Activated naive CD4-positive, alpha-beta T cell treated with anti-CD3 and anti-CD28 coated beads, Interleukin-2, amount 50 U/mL, for 24 hours (primary cell): ENCODE measurements around the gene LHX2.

Experiments
- H3K27ac Mint-ChIP-seq: one replicate; pipeline ENCODE4 v1.8.0; 2021; ENCODE audit warnings: mild to moderate bottlenecking, mixed read lengths
- H3K27me3 Mint-ChIP-seq: one replicate; pipeline ENCODE4 v1.8.0; 2021; ENCODE audit warnings: mixed read lengths
- H3K36me3 Mint-ChIP-seq: one replicate; pipeline ENCODE4 v1.8.0; 2021; ENCODE audit warnings: mixed read lengths
- H3K4me1 Mint-ChIP-seq: one replicate; pipeline ENCODE4 v1.8.0; 2021; ENCODE audit warnings: mixed read lengths
- H3K4me3 Mint-ChIP-seq: one replicate; pipeline ENCODE4 v1.8.0; 2021; ENCODE audit warnings: mild to moderate bottlenecking, mixed read lengths
- H3K9me3 Mint-ChIP-seq: one replicate; pipeline ENCODE4 v1.8.0; 2021; ENCODE audit warnings: mixed read lengths

LHX2 gene

DNA sequence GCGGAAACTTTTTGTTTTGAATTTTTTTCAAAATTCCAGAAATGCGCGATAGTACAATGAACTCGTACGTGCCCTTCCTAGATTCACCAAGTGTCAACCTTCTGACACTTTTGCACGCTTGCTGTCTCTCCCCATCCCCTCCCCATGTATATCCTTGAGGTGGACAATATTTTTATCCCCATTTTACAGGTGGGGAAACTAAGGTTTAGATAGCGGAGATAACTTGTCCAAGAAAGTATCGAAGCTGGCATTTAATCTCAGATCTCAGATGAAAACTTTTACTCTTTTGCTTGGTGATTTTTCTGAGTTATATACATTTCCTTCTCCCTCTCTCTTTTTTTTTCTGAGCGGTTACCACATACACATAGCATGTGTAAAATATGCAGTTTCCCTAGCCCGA is 34.6 kb downstream of the LHX2 start:
- peaks cover 6% of the 10 kb centered on the region for H3K4me1 Mint-ChIP-seq
- no peaks in the 10 kb centered on the region for H3K9me3 Mint-ChIP-seq
- H3K4me3 Mint-ChIP-seq: no peak overlapping the region
- H3K36me3 Mint-ChIP-seq: no peaks in the 10 kb centered on the region
- peaks cover 47% of the 10 kb centered on the region for H3K27me3 Mint-ChIP-seq
- H3K27ac Mint-ChIP-seq: no peak overlapping the region

DNA sequence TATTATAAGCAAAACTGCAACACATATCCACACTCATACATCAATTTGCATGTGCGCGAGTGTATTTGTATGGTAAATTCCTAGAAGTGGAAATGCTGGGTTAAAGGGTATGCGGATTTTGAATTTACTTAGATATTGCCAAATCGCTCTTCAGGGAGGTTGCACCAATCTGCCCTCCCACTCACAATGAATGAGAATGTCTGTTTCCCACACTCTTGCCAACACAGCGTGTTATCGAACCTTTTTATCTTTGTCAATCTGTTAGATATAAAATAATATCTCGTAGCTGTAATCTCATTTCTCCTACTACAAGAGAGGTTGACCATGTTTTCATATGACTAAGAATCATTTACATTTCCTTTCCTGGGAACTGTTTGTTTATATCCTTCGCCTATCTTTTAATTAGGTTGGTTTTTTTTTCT is 35.7 kb downstream of the LHX2 start:
- Mint-ChIP-seq H3K36me3 (no peaks in the 10 kb centered on the region), H3K9me3 (no peaks in the 10 kb centered on the region), H3K4me1 (no peaks in the 10 kb centered on the region), H3K27me3 (peaks cover 43% of the 10 kb centered on the region), H3K4me3 (no peak overlapping the region), H3K27ac (no peak overlapping the region)

DNA sequence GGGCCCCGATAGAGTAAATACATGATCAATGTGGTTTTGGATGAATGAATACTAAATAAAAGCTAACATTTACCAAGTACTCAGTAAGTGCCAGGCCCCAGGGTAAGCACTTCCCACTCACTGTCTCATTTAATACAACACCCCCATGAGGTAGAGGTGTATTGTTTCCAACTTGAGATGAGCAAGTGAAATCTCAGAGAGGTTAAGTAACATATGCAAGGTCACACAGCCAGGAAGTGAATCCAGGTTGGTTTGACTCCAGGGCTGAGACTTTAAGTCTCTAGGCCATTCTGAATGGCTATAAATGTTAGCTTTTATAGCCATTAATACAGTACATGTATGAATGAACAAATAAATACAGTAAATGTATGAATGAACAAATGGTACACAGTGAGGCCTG is 39.4 kb downstream of the LHX2 start:
- no peaks in the 10 kb centered on the region for H3K4me1 Mint-ChIP-seq
- peaks cover 35% of the 10 kb centered on the region for H3K27me3 Mint-ChIP-seq
- H3K4me3 Mint-ChIP-seq: no peak overlapping the region

DNA sequence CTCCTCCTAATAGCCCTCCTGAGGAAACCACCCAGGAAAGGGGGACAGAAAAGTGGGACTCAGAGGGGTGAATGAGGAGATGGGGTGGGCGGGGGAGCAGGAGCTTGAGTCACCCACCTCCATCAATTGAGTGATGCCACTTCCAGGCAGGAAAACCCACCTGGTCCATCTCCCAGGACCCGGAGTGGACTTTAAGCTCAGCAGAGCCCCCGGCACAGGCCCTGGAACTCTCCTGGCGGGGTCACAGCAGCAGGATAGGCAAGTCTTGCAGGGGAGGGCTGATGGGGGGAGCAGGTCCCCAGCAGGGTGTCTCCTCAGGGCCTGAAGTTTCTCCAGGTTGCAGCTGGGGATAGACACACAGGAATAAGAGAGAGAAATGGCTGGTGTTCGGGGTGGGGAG is 40.8 kb downstream of the LHX2 start:
- Mint-ChIP-seq H3K27ac (no peak overlapping the region), H3K9me3 (peaks cover 5% of the 10 kb centered on the region), H3K4me3 (no peak overlapping the region), H3K27me3 (peaks cover 30% of the 10 kb centered on the region), H3K36me3 (no peaks in the 10 kb centered on the region), H3K4me1 (no peaks in the 10 kb centered on the region)

More for the DNA sequence above, 39.4 kb downstream of the LHX2 start:
- H3K36me3 Mint-ChIP-seq: no peaks in the 10 kb centered on the region
- H3K27ac Mint-ChIP-seq: no peak overlapping the region
- H3K9me3 Mint-ChIP-seq: peaks cover 5% of the 10 kb centered on the region

DNA sequence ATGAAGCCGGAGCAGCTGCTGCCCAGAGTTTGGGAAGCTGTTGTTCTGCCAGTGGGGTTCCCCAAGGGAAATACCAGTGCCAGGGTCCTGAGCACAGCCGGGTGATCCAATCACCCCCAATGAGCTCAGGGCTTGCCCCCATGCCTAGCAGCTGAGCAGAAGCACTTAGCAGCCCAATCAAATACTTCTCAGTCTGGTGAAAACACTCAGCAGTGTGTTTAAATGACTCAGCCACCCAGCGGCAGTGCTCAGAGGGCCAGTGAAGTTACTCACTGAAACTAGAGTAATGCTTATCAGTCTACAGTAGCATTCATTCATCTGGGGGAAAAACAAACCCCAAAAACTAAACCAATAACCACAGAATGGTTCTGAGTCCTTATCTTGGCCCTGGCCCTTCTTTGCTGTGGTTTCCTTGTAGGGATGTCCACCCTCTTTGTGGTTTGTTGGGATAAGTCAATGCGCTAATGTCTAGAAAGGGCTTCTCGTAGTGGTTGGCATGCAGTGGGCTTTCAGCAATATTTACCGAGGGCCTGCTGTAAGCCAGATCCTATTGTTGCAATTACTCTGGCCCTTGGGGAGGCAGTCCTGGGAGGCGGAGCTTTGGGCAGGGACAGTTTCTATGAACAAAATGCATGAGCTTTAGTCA is 43.1 kb downstream of the LHX2 start:
- no peaks in the 10 kb centered on the region for H3K36me3 Mint-ChIP-seq
- H3K4me1 Mint-ChIP-seq: no peaks in the 10 kb centered on the region
- no peak overlapping the region for H3K27ac Mint-ChIP-seq
- H3K27me3 Mint-ChIP-seq: peaks cover 28% of the 10 kb centered on the region
- H3K9me3 Mint-ChIP-seq: peaks cover 5% of the 10 kb centered on the region
- no peak overlapping the region for H3K4me3 Mint-ChIP-seq

DNA sequence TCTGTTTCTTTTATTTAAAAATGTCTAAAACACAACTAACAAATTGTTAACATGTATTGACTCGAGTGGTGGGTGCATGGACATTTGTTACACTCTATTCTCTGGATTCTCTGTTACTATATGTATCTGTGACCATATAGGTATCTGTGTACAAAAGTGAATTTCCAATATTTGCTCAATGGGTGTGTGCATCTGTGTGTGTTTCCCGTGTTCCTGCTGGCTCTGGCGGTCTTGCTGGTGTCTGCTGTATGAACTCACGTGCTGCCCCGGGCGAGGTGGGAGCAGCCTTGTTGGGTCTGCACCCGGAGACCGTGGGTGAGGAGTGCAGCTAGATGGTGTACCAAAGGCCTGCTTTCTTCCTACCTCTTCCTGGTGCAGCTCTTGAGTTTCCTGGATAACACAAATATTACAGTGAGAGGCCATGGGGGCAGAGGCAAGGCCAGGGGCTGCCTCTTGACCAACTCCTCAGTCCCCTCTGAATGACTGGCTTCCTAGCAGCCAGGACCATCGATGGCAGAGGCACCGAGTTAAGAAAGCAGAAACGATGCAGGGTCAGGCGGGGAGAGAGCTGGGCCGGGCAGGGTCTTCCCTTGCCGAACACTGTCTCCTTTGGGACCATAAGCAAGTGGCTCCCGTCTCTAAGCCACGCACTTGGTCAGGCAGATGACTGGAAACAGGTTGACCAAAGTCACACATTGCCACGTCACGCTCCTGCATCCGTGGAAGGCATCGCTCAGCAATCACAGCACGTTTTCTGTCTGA is 49.5 kb downstream of the LHX2 start:
- Mint-ChIP-seq H3K4me1 (no peaks in the 10 kb centered on the region), H3K27me3 (peaks cover 9% of the 10 kb centered on the region), H3K4me3 (no peak overlapping the region), H3K27ac (no peak overlapping the region), H3K36me3 (no peaks in the 10 kb centered on the region), H3K9me3 (no peaks in the 10 kb centered on the region)

DNA sequence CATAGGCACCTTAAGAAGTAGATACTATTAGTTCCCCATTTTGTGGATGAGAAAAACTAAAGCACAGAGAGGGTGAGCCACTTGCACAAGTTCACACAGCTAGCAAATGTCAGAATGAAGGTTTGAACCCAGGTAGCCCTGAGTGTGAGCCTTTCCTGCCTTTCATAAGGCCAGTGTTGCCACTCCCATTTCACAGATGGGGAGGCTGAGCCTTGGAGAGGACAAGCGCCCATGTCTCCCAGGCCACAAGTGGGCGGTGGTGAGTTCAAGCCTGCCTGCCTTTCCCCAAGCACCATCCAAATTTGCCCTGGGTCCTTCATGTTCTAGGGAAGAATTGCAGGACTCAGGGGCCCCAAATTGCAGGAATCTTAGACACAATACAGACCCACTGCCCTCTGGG is 50.6 kb downstream of the LHX2 start:
- no peaks in the 10 kb centered on the region for H3K4me1 Mint-ChIP-seq
- H3K36me3 Mint-ChIP-seq: no peaks in the 10 kb centered on the region
- H3K27me3 Mint-ChIP-seq: peaks cover 6% of the 10 kb centered on the region
- H3K4me3 Mint-ChIP-seq: no peak overlapping the region
- H3K9me3 Mint-ChIP-seq: no peaks in the 10 kb centered on the region
- H3K27ac Mint-ChIP-seq: no peak overlapping the region

DNA sequence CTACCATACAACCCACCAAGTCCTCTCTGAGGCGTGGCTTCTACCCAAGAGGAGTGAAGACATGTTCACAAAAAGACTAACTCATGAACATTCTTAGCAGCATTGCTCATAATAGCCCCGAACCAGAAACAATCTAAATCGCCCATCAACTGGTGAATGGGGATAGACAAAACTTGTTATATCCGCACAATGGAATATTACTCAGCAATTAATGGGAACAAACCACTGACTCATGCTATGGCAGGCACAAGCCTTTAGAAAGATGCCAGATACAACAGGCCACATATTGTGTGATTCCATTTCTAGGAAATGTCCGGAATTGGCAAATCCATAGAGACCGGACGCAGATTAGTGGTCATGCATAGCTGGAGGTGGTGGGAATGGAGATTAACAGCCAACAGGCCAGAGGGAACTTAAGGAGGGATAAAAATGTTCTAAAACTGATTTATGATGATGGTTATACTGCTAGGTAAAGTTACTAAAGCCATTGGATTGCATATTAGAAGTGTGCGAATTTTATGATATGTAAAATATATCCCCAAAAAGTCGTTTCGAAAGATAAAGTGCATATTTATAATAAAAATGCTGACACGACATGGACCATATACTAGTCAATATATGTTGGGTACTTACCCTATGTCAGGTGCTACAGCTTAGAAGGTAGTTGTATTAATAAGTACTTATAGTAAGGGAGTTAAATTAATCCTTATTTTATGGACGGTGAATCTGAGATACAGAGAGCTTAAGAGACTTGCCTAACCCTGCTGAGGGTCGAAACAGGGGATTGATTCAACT is 55.4 kb downstream of the LHX2 start:
- Mint-ChIP-seq H3K4me1 (no peaks in the 10 kb centered on the region), H3K4me3 (no peak overlapping the region), H3K27ac (no peak overlapping the region), H3K36me3 (no peaks in the 10 kb centered on the region), H3K27me3 (no peaks in the 10 kb centered on the region), H3K9me3 (no peaks in the 10 kb centered on the region)

DNA sequence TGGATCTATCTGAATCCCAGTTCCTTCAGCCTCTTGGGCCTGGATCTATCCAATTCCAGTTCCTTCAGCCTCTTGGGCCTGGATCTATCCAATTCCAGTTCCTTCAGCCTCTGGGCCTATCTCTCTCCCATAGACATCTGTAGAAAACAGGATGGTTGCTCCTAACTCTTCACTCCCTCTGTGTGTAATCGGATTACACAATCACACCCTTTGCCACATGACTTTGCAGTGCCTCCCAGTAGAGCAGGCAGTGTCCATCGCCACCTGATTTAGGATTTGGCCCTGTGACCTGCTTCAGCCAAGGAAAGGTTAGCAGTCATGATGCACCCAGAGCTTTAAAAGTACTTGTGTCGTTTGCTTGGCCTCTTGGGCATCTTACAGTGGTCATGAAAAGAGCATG is 56.7 kb downstream of the LHX2 start:
- no peak overlapping the region for H3K27ac Mint-ChIP-seq
- peaks cover 2% of the 10 kb centered on the region for H3K27me3 Mint-ChIP-seq
- no peak overlapping the region for H3K4me3 Mint-ChIP-seq
- H3K9me3 Mint-ChIP-seq: no peaks in the 10 kb centered on the region
- H3K36me3 Mint-ChIP-seq: no peaks in the 10 kb centered on the region
- no peaks in the 10 kb centered on the region for H3K4me1 Mint-ChIP-seq

DNA sequence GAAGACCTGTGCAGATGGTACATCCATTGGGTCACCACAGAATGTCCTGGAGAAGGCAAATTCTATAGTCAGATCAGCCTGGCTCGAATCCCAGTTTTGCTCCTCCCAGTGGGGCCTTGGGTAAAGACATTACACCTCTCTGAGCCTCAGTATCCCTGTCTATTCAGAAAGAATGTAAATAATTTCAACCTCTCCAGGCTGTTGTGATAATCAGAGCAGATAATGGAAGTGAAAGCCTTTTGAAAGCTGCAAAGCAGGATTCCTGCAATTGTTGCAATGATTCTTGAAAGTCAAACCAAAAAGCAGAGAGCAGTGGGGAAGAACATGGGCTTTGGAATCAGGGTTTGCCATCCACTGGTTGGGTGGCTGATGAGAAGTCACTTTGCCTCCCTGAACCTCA is 63.2 kb downstream of the LHX2 start:
- Mint-ChIP-seq H3K4me1 (no peaks in the 10 kb centered on the region), H3K27ac (no peak overlapping the region), H3K36me3 (no peaks in the 10 kb centered on the region), H3K27me3 (peaks cover 6% of the 10 kb centered on the region), H3K4me3 (no peak overlapping the region), H3K9me3 (no peaks in the 10 kb centered on the region)

DNA sequence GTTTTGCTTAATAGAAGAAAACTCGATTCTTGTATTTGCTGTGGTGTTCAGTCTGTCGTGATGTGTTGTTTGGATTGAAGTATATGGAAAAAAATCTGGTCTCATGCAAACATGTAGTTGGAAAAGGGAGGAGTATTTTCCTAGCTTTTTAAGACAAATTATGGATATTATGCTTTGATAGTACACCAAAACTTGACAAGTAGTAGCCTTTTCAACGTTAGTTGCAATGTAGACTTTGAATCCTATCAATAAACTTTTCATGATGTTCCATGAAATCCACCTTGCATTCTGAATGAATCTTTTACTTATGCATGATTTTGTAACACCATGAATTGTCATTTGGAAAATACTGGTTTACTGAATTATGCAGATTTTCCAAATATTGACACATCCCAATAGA is 64.2 kb downstream of the LHX2 start:
- no peaks in the 10 kb centered on the region for H3K4me1 Mint-ChIP-seq
- H3K36me3 Mint-ChIP-seq: no peaks in the 10 kb centered on the region
- H3K4me3 Mint-ChIP-seq: no peak overlapping the region
- no peaks in the 10 kb centered on the region for H3K9me3 Mint-ChIP-seq
- no peak overlapping the region for H3K27ac Mint-ChIP-seq
- H3K27me3 Mint-ChIP-seq: peaks cover 6% of the 10 kb centered on the region

DNA sequence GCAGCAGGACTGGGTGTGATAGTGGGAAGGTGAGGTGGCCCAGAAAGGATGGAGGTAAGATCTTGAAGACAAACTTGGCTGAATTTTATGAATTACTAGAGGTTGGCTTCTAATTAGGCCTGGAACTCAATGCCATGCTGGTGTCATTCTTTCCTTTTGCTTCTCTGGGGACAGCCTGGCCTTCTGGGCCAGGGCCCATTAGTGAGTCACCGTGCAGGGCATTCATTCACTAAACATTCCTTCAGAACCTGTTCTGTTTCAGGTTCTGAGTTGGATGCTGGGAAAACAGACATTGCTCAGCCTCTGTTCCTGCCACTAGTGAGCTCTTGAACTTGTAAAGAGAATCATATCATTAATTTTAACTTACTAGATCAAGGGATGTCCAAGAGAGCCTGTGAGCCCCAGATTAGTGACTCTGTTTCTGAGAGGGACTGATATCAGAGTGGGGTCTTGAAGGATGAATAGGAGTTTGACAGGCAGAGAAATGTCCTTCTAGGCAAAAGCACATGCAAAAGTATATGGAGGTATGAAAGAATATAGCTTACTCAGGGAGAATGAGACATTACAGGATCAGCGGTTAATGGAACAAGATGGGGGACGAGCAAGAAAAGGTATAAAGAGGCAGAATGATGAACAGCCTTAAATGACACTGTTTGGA is 66.5 kb downstream of the LHX2 start:
- no peak overlapping the region for H3K27ac Mint-ChIP-seq
- no peaks in the 10 kb centered on the region for H3K36me3 Mint-ChIP-seq
- H3K4me1 Mint-ChIP-seq: no peaks in the 10 kb centered on the region
- H3K27me3 Mint-ChIP-seq: peaks cover 5% of the 10 kb centered on the region
- no peak overlapping the region for H3K4me3 Mint-ChIP-seq
- no peaks in the 10 kb centered on the region for H3K9me3 Mint-ChIP-seq

DNA sequence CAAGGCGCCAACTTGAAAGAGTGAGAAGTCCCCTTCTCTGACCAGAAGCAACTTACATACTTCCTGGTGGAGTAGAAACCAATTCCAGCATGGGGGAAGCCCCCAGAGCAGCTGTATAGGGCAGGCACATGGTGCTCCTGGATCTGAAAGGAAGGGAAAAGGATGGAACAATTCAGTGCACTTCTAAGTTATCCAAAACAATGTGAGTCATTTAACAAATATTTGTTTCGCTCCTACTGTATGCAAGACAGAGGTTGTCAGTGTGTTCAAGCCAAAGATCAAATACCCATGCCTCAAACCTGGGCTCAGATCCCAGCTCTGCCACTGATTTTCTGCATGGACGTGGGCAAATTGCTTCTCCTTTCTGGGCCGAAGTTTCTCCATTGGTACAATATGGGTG is 67.1 kb downstream of the LHX2 start:
- H3K4me3 Mint-ChIP-seq: no peak overlapping the region
- peaks cover 5% of the 10 kb centered on the region for H3K27me3 Mint-ChIP-seq
- H3K9me3 Mint-ChIP-seq: no peaks in the 10 kb centered on the region
- H3K4me1 Mint-ChIP-seq: no peaks in the 10 kb centered on the region
- no peaks in the 10 kb centered on the region for H3K36me3 Mint-ChIP-seq
- no peak overlapping the region for H3K27ac Mint-ChIP-seq

DNA sequence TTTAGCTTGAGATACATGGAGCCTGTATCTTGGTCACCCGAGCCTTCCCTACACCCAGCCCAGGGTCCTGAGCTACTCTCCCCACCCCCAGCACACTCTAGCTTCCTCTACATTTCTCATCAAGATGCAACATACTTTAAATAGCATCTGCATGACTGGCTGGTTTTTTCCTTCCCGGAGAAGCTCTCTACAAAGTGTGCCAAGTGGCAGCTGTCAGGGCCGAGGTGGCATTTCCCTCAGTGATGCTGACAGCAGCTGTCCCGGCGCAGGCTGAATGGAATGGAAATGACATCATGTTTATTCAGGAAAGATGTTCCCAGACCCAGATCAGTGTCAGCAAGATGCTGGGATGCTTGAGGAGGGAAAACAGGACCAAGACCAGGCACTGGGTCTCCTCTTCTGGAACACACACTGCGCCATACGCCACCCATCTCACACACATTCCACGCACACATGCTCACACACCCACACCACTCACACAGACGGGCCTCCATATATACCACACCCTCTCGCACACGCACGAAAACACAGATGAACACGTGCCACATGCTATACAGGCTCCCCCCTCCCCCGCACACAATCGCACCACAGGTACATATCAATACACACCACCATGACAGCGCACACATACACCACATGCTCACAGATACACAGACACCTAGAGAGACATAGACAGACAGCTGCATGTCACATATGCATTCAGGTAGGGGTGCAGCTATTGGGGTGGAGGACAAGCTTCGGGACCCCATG is 67.8 kb downstream of the LHX2 start:
- Mint-ChIP-seq H3K27me3 (peaks cover 7% of the 10 kb centered on the region), H3K27ac (no peak overlapping the region), H3K4me1 (no peaks in the 10 kb centered on the region), H3K36me3 (no peaks in the 10 kb centered on the region), H3K9me3 (no peaks in the 10 kb centered on the region), H3K4me3 (no peak overlapping the region)

DNA sequence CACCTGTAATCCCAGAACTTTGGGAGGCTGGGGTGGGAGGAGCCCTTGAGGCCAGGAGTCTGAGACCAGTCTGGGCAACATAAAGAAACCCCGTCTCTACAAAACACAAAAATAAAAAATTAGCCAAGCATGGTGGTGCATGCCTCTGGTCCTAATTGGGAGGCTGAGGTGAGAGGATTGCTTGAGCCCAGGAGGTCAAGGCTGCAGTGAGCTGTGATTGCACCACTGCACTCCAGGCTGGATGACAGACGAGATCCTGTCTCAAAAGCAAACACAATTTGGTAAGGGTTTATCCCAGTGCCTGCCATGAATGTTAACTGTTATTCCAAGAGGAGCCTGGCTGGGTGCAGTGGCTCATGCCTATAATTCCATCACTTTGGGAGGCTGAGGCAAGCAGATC is 71.1 kb downstream of the LHX2 start:
- Mint-ChIP-seq H3K27ac (no peak overlapping the region), H3K4me1 (no peaks in the 10 kb centered on the region), H3K27me3 (peaks cover 3% of the 10 kb centered on the region), H3K9me3 (peaks cover 13% of the 10 kb centered on the region), H3K36me3 (no peaks in the 10 kb centered on the region), H3K4me3 (no peak overlapping the region)
